ENCODE results near the gene IFT57. TPM values are rescaled to one million over a fixed set of nuclear protein-coding genes. Genes with fewer than 3 reads are reported as not detected.

IFT57 gene
- total and polyA plus RNA-seq, 2 experiments from 2014 or later, result 38.4 to 55.8 TPM

DNA sequence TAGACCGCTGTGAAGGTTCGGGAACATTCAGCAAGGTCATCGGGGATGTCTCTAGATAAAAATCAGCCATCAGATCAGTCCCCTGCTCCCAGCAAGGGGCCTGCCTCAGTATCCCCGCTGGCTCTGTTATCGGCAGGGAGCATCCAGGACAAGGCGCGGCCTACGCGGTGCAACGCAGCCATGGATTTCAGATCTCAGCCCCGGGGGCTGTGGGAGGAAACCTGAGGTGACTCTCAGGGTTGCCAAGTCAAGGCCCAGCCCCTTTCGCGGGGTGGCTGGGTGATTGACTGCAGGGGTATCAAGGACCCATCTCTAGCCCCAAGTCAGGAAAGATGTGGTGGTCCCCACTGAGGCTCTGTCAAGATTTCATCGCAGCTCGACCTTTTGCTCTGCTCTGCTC is 108.2 kb downstream of the IFT57 start:
- no peaks in the 10 kb centered on the region for H3K9me2 ChIP-seq (replicated peaks; ENCODE audit: insufficient read depth)
- H3K36me3 ChIP-seq (replicated peaks; ENCODE audit: insufficient read depth, low read depth), result no peaks in the 10 kb centered on the region
- no peak overlapping the region for H2AFZ ChIP-seq
- H3K9me3 ChIP-seq (ENCODE audit: low read depth), result no peaks in the 10 kb centered on the region
- DNase-seq (ENCODE audit: low spot score), result no peak
- WGBS (ENCODE audit: low lambda C conversion rate, missing lambda C conversion rate), result 95% methylated on average over 15 of the region's 15 CpGs
- H3K4me3 ChIP-seq, result no peak overlapping the region
- H3K27me3 ChIP-seq, result no peaks in the 10 kb centered on the region
- H4K20me1 ChIP-seq (ENCODE audit: insufficient read depth, poor library complexity, severe bottlenecking), result no peaks in the 10 kb centered on the region
- no peaks in the 10 kb centered on the region for H3K79me2 ChIP-seq
- TF ChIP-seq EZH2 (IDR thresholded peaks at IDR 0.05; ENCODE audit: borderline replicate concordance) (no peak), EZH2phosphoT487 (IDR thresholded peaks at IDR 0.05; ENCODE audit: low read depth, severe bottlenecking, unreplicated experiment) (no peak)
- TF ChIP-seq, protein P1, sequence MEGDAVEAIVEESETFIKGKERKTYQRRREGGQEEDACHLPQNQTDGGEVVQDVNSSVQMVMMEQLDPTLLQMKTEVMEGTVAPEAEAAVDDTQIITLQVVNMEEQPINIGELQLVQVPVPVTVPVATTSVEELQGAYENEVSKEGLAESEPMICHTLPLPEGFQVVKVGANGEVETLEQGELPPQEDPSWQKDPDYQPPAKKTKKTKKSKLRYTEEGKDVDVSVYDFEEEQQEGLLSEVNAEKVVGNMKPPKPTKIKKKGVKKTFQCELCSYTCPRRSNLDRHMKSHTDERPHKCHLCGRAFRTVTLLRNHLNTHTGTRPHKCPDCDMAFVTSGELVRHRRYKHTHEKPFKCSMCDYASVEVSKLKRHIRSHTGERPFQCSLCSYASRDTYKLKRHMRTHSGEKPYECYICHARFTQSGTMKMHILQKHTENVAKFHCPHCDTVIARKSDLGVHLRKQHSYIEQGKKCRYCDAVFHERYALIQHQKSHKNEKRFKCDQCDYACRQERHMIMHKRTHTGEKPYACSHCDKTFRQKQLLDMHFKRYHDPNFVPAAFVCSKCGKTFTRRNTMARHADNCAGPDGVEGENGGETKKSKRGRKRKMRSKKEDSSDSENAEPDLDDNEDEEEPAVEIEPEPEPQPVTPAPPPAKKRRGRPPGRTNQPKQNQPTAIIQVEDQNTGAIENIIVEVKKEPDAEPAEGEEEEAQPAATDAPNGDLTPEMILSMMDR (IDR thresholded peaks at IDR 0.05; ENCODE audit: poor library complexity), result no peak
- no peak overlapping the region for H3K4me2 ChIP-seq
- no peak overlapping the region for H3K27ac ChIP-seq
- no peaks in the 10 kb centered on the region for H3K4me1 ChIP-seq (ENCODE audit: insufficient read depth)

DNA sequence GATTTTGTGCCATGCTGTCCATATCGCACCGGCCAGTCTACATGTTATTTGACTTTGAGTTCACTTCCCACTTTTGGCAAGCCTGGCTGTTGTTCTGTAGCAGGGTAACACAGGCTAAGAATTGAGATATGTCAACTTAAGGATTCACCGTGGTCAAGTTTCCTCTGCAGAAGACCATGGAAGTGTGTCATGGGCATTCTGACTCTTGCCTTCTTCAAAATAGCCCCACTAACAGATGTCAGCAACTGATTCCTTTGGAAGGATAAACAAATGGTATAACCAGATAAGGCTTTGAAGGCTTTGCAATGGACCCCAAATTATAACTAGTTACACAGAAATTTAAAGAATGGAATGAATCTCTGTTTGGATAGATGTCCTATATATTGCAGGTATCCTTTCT is 111.3 kb downstream of the IFT57 start:
- Histone ChIP-seq H3K4me1 (ENCODE audit: insufficient read depth) (no peaks in the 10 kb centered on the region), H3K27me3 (no peaks in the 10 kb centered on the region), H3K79me2 (no peaks in the 10 kb centered on the region), H3K27ac (no peak overlapping the region), H3K36me3 (replicated peaks; ENCODE audit: insufficient read depth, low read depth) (no peaks in the 10 kb centered on the region), H3K4me2 (no peak overlapping the region), H3K4me3 (no peak overlapping the region), H2AFZ (no peak overlapping the region), H3K9me3 (ENCODE audit: low read depth) (no peaks in the 10 kb centered on the region), H4K20me1 (ENCODE audit: insufficient read depth, poor library complexity, severe bottlenecking) (no peaks in the 10 kb centered on the region), H3K9me2 (replicated peaks; ENCODE audit: insufficient read depth) (no peaks in the 10 kb centered on the region)
- no peak for DNase-seq (ENCODE audit: low spot score)
- 96% methylated on average over 3 of the region's 3 CpGs for WGBS (ENCODE audit: low lambda C conversion rate, missing lambda C conversion rate)
- no peak for TF ChIP-seq EZH2 (IDR thresholded peaks at IDR 0.05; ENCODE audit: borderline replicate concordance)
- TF ChIP-seq EZH2phosphoT487 (IDR thresholded peaks at IDR 0.05; ENCODE audit: low read depth, severe bottlenecking, unreplicated experiment), result no peak
- TF ChIP-seq, protein P1 (IDR thresholded peaks at IDR 0.05; ENCODE audit: poor library complexity), result no peak

Other genes starting within 250 kb of the IFT57 start
- gene CD47, start 131.4 kb downstream of the IFT57 start, total RNA-seq, result 68.6 and 101 TPM in 2 replicates
- 81.7 and 94.0 TPM in 2 replicates for gene CD47, start 131.4 kb downstream of the IFT57 start, polyA plus RNA-seq
- gene HHLA2, start 74.1 kb upstream of the IFT57 start, total RNA-seq, result 21.8 and 24.1 TPM in 2 replicates
- gene HHLA2, start 74.1 kb upstream of the IFT57 start, polyA plus RNA-seq, result 6.1 TPM in 2 replicates